Hindlimb muscle (tissue), 1 donor: ENCODE data around the gene MEF2A. TPM values are rescaled to one million over a fixed set of nuclear protein-coding genes. Genes with fewer than 3 reads are reported as not detected.
"Not testable (repeated sequence)": the region's sequence is repeated elsewhere in the genome, so short reads cannot be mapped to it uniquely, and the experiment has no call there.

Experiments used
- DNase-seq: peaks from one replicate; pipeline ENCODE4 v3.0.0-alpha.2; 2013
- polyA plus RNA-seq: library from polyadenylated mRNA; unstranded; fragments of 120-200 nt; gene quantifications from one replicate; pipeline ENCODE4 v1.2.1, GENCODE V29; 2013; ENCODE audit not compliant: insufficient read length

The MEF2A gene
- polyA plus RNA-seq, 1 donor = 54.5 TPM

- no peak for DNase-seq
Measured at GRCh38 chr15:99651023-99651807, 85.4 kb downstream of the MEF2A start.

GRCh38 chr15:99656205-99656604, 90.4 kb downstream of the MEF2A start:
- no peak for DNase-seq

GRCh38 chr15:99657996-99658395, 92.2 kb downstream of the MEF2A start:
- no peak for DNase-seq

GRCh38 chr15:99662903-99663302, 97.1 kb downstream of the MEF2A start:
- DNase-seq = peak; percentile 22

GRCh38 chr15:99666073-99666472, 100.3 kb downstream of the MEF2A start:
- DNase-seq = not testable (repeated sequence)

GRCh38 chr15:99668533-99669182, 102.9 kb downstream of the MEF2A start:
- no peak for DNase-seq

GRCh38 chr15:99669250-99669649, 103.5 kb downstream of the MEF2A start:
- DNase-seq = no peak

GRCh38 chr15:99671926-99672635, 106.3 kb downstream of the MEF2A start:
- no peak for DNase-seq

GRCh38 chr15:99673111-99673510, 107.3 kb downstream of the MEF2A start:
- no peak for DNase-seq

GRCh38 chr15:99674279-99674678, 108.5 kb downstream of the MEF2A start:
- no peak for DNase-seq

- no peak for DNase-seq
Measured at GRCh38 chr15:99677540-99678134, 111.9 kb downstream of the MEF2A start.

GRCh38 chr15:99680276-99680675, 114.5 kb downstream of the MEF2A start:
- DNase-seq = no peak

GRCh38 chr15:99681990-99682389, 116.2 kb downstream of the MEF2A start:
- no peak for DNase-seq

GRCh38 chr15:99682455-99682854, 116.7 kb downstream of the MEF2A start:
- peak; percentile 41 for DNase-seq

GRCh38 chr15:99683000-99683670, 117.4 kb downstream of the MEF2A start:
- DNase-seq = no peak

- no peak for DNase-seq
Measured at GRCh38 chr15:99686290-99686689, 120.5 kb downstream of the MEF2A start.

GRCh38 chr15:99692825-99693224, 127.0 kb downstream of the MEF2A start:
- no peak for DNase-seq

- DNase-seq = no peak
Measured at GRCh38 chr15:99696096-99696495, 130.3 kb downstream of the MEF2A start.

GRCh38 chr15:99702895-99703602, 137.3 kb downstream of the MEF2A start:
- DNase-seq = no peak

- peak; percentile 66 for DNase-seq
Measured at GRCh38 chr15:99703603-99704443, 138.0 kb downstream of the MEF2A start.

- DNase-seq = peak; percentile 81
Measured at GRCh38 chr15:99704444-99704838, 138.7 kb downstream of the MEF2A start.
